ENCODE results near the gene FSTL5.

DNA sequence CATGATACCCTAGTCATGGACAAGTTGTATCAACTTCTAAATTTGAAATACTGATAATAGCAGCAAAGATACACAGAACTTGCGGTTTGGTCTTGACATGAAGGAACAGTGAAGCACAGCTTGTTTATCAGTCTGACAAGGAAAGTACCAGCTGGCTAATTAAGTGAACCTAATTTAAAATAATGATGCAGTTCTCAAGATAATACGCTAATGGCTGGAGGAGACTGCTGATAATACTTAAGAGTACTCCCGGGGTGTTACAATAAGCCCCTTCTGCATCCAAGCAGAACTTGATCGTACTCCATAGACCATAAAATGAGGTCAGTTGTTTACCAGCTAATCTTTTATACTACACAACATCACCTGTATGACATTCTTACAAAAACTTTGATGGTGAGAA is 697.5 kb downstream of the FSTL5 start:
- TF ChIP-seq, protein P1, sequence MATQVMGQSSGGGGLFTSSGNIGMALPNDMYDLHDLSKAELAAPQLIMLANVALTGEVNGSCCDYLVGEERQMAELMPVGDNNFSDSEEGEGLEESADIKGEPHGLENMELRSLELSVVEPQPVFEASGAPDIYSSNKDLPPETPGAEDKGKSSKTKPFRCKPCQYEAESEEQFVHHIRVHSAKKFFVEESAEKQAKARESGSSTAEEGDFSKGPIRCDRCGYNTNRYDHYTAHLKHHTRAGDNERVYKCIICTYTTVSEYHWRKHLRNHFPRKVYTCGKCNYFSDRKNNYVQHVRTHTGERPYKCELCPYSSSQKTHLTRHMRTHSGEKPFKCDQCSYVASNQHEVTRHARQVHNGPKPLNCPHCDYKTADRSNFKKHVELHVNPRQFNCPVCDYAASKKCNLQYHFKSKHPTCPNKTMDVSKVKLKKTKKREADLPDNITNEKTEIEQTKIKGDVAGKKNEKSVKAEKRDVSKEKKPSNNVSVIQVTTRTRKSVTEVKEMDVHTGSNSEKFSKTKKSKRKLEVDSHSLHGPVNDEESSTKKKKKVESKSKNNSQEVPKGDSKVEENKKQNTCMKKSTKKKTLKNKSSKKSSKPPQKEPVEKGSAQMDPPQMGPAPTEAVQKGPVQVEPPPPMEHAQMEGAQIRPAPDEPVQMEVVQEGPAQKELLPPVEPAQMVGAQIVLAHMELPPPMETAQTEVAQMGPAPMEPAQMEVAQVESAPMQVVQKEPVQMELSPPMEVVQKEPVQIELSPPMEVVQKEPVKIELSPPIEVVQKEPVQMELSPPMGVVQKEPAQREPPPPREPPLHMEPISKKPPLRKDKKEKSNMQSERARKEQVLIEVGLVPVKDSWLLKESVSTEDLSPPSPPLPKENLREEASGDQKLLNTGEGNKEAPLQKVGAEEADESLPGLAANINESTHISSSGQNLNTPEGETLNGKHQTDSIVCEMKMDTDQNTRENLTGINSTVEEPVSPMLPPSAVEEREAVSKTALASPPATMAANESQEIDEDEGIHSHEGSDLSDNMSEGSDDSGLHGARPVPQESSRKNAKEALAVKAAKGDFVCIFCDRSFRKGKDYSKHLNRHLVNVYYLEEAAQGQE (IDR thresholded peaks at IDR 0.05): no peak
- TF ChIP-seq, protein P2, sequence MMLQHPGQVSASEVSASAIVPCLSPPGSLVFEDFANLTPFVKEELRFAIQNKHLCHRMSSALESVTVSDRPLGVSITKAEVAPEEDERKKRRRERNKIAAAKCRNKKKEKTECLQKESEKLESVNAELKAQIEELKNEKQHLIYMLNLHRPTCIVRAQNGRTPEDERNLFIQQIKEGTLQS (IDR thresholded peaks at IDR 0.05): no peak
- no peak for TF ChIP-seq NR2F2 (IDR thresholded peaks at IDR 0.05)
- TF ChIP-seq, protein P3, sequence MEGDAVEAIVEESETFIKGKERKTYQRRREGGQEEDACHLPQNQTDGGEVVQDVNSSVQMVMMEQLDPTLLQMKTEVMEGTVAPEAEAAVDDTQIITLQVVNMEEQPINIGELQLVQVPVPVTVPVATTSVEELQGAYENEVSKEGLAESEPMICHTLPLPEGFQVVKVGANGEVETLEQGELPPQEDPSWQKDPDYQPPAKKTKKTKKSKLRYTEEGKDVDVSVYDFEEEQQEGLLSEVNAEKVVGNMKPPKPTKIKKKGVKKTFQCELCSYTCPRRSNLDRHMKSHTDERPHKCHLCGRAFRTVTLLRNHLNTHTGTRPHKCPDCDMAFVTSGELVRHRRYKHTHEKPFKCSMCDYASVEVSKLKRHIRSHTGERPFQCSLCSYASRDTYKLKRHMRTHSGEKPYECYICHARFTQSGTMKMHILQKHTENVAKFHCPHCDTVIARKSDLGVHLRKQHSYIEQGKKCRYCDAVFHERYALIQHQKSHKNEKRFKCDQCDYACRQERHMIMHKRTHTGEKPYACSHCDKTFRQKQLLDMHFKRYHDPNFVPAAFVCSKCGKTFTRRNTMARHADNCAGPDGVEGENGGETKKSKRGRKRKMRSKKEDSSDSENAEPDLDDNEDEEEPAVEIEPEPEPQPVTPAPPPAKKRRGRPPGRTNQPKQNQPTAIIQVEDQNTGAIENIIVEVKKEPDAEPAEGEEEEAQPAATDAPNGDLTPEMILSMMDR (IDR thresholded peaks at IDR 0.05; ENCODE audit: low read depth, low read length, missing input control): no peak
- no peak for TF ChIP-seq JUND (IDR thresholded peaks at IDR 0.05)
- no peak for TF ChIP-seq RAD21 (IDR thresholded peaks at IDR 0.05)
- TF ChIP-seq EGR1 (IDR thresholded peaks at IDR 0.05; ENCODE audit: low read depth in 2 of 2): no peak
- no peak for TF ChIP-seq SP1 (IDR thresholded peaks at IDR 0.05)
- TF ChIP-seq, protein P4, sequence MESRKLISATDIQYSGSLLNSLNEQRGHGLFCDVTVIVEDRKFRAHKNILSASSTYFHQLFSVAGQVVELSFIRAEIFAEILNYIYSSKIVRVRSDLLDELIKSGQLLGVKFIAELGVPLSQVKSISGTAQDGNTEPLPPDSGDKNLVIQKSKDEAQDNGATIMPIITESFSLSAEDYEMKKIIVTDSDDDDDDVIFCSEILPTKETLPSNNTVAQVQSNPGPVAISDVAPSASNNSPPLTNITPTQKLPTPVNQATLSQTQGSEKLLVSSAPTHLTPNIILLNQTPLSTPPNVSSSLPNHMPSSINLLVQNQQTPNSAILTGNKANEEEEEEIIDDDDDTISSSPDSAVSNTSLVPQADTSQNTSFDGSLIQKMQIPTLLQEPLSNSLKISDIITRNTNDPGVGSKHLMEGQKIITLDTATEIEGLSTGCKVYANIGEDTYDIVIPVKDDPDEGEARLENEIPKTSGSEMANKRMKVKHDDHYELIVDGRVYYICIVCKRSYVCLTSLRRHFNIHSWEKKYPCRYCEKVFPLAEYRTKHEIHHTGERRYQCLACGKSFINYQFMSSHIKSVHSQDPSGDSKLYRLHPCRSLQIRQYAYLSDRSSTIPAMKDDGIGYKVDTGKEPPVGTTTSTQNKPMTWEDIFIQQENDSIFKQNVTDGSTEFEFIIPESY (IDR thresholded peaks at IDR 0.05): no peak
- TF ChIP-seq, protein P5, sequence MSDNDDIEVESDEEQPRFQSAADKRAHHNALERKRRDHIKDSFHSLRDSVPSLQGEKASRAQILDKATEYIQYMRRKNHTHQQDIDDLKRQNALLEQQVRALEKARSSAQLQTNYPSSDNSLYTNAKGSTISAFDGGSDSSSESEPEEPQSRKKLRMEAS (IDR thresholded peaks at IDR 0.05): no peak
- no peak for TF ChIP-seq RXRA (IDR thresholded peaks at IDR 0.05)
- no peak for TF ChIP-seq FOXA1 (IDR thresholded peaks at IDR 0.05)
- no peak for TF ChIP-seq YY1 (IDR thresholded peaks at IDR 0.05)
- no peak for TF ChIP-seq TAF1 (conservative IDR thresholded peaks at IDR 0.05)
